Natural killer cell (primary cell): Measurements from ENCODE around the gene RYK. TPM values are rescaled to one million over a fixed set of nuclear protein-coding genes. Genes with fewer than 3 reads are reported as not detected.

ENCODE experiments used
- ATAC-seq, 3 donors: fragments of 150-1000 bp in 2 of 3; fragments of 200-7000 bp in 1 of 3; cut with Tn5 transposase; 1 replicate in 1 of 3; 2 replicates in 2 of 3; pipeline ENCODE4 v1.10.0; 2021; ENCODE audit warnings: mild to moderate bottlenecking in 2 of 3, moderate library complexity in 2 of 3
- DNase-seq, 2 donors: peaks; one replicate each; pipeline versions ENCODE4 v3.0.0 to v3.0.0-alpha.2; 2013 to 2021; ENCODE audit warnings: mixed read lengths in 1 of 2
- H3K27ac ChIP-seq: one replicate; pipeline ENCODE4 v1.5.1; 2013; ENCODE audit warnings: mild to moderate bottlenecking, low read length
- H3K27me3 ChIP-seq: one replicate; pipeline ENCODE4 v1.6.1; 2013; ENCODE audit warnings: low read length; ENCODE audit not compliant: control insufficient read depth, insufficient read depth
- H3K36me3 ChIP-seq: one replicate; pipeline ENCODE4 v1.6.1; 2013; ENCODE audit warnings: low read length; ENCODE audit not compliant: control insufficient read depth, insufficient read depth
- H3K4me1 ChIP-seq: one replicate; pipeline ENCODE4 v1.6.1; 2013; ENCODE audit warnings: low read length; ENCODE audit not compliant: control insufficient read depth, insufficient read depth
- H3K4me3 ChIP-seq: one replicate; pipeline ENCODE4 v1.5.1; 2013; ENCODE audit warnings: low read length
- H3K9me3 ChIP-seq: one replicate; pipeline ENCODE4 v1.6.1; 2013; ENCODE audit warnings: low read length; ENCODE audit not compliant: control insufficient read depth, insufficient read depth
- H3K27ac Mint-ChIP-seq, 2 donors: one replicate each; pipeline ENCODE4 v1.8.0; 2022; ENCODE audit warnings: mild to moderate bottlenecking in 2 of 2, mixed read lengths in 2 of 2, moderate library complexity in 1 of 2
- H3K27me3 Mint-ChIP-seq, 2 donors: one replicate each; pipeline ENCODE4 v1.8.0; 2022; ENCODE audit warnings: low read depth in 2 of 2, mixed read lengths in 2 of 2
- H3K36me3 Mint-ChIP-seq: one replicate; pipeline ENCODE4 v1.8.0; 2022; ENCODE audit warnings: mixed read lengths
- H3K4me1 Mint-ChIP-seq, 2 donors: one replicate each; pipeline ENCODE4 v1.8.0; 2022; ENCODE audit warnings: mixed read lengths in 2 of 2
- H3K4me3 Mint-ChIP-seq: one replicate; pipeline ENCODE4 v1.8.0; 2022; ENCODE audit warnings: mild to moderate bottlenecking, moderate library complexity, mixed read lengths
- H3K9me3 Mint-ChIP-seq, 2 donors: one replicate each; pipeline ENCODE4 v1.8.0; 2022; ENCODE audit warnings: mixed read lengths in 2 of 2
- CTCF ChIP-seq: fragments of 200-600 bp; IDR thresholded peaks from one replicate; pipeline ENCODE4 v1.8.0; 2022; ENCODE audit warnings: antibody characterized with exemption
- WGBS: methylation state at CpG from one replicate; pipeline ENCODE4 v1.1.7; 2013; ENCODE audit warnings: missing lambda C conversion rate; ENCODE audit not compliant: insufficient coverage; 5-methylcytosine and 5-hydroxymethylcytosine counted together
- intact Hi-C: fragments of 100-400 bp; cut with micrococcal nuclease; formaldehyde crosslinking; loops from one replicate; pipeline ENCODE4 v1.14.2; 2022
- total RNA-seq, 4 donors: library from RNA; stranded (reverse); fragments of 120-200 nt in 1 of 4; gene quantifications; one replicate each; pipeline versions ENCODE4 v1.2.3 to v1.2.4, GENCODE V29; 2013 to 2022

The RYK gene
- total RNA-seq, 3 donors from 2014 or later (not counting 1 experiment from before 2014, with no cell fraction given) = 56.7 to 69.5 (median 56.8) TPM

GRCh38 chr3:134249935-134250716 is 533 bp downstream of the RYK start:
- H3K27ac Mint-ChIP-seq = peak overlapping the region; percentile 84 to 94
- WGBS = under 1% methylated on average over 85 of the region's 85 CpGs
- peaks cover 17% of the 10 kb centered on the region for H3K4me1 ChIP-seq
- peak overlapping the region; percentile 93 for H3K4me3 Mint-ChIP-seq
- H3K36me3 ChIP-seq = no peaks in the 10 kb centered on the region
- DNase-seq = peak; percentile 42 to 72
- H3K4me3 ChIP-seq = peak overlapping the region; percentile 45
- no peaks in the 10 kb centered on the region for H3K9me3 Mint-ChIP-seq
- peak overlapping the region; percentile 63 for H3K27ac ChIP-seq
- intact Hi-C loops = loop anchor here (5.0 kb wide), 1 partner anchor 42 kb away; no protein-coding TSS in a partner anchor
- peaks cover 37 to 40% of the 10 kb centered on the region in 2 donors for H3K4me1 Mint-ChIP-seq
- no peaks in the 10 kb centered on the region for H3K36me3 Mint-ChIP-seq
- peak; percentile 52 to 65 (median 64) for ATAC-seq
- no peaks in the 10 kb centered on the region for H3K9me3 ChIP-seq
- no peaks in the 10 kb centered on the region for H3K27me3 ChIP-seq
- TF ChIP-seq CTCF = no peak
- H3K27me3 Mint-ChIP-seq = peaks cover 5 to 10% of the 10 kb centered on the region in 2 donors

- Mint-ChIP-seq H3K9me3 (no peaks in the 10 kb centered on the region), H3K4me3 (peak overlapping the region; percentile 93), H3K36me3 (no peaks in the 10 kb centered on the region), H3K27ac (peak overlapping the region; percentile 84 to 94), H3K4me1 (peaks cover 42 to 48% of the 10 kb centered on the region in 2 donors), H3K27me3 (peaks cover 2 to 3% of the 10 kb centered on the region in 2 donors)
- ATAC-seq (no peak), DNase-seq (no peak)
- WGBS = 7% methylated on average over 4 of the region's 4 CpGs
- no peak for TF ChIP-seq CTCF
- Histone ChIP-seq H3K4me1 (peaks cover 17% of the 10 kb centered on the region), H3K9me3 (no peaks in the 10 kb centered on the region), H3K27ac (peak overlapping the region; percentile 63), H3K27me3 (no peaks in the 10 kb centered on the region), H3K4me3 (peak overlapping the region; percentile 45), H3K36me3 (no peaks in the 10 kb centered on the region)
- intact Hi-C loops = no loop called here
Measured at GRCh38 chr3:134249296-134249841, 1.3 kb downstream of the RYK start.

- H3K36me3 ChIP-seq = no peaks in the 10 kb centered on the region
- Mint-ChIP-seq H3K9me3 (no peaks in the 10 kb centered on the region), H3K36me3 (no peaks in the 10 kb centered on the region), H3K27me3 (no peaks in the 10 kb centered on the region), H3K4me3 (no peak overlapping the region), H3K27ac (no peak overlapping the region), H3K4me1 (peaks cover 55 to 61% of the 10 kb centered on the region in 2 donors)
- intact Hi-C loops = no loop called here
- no peaks in the 10 kb centered on the region for H3K9me3 ChIP-seq
- H3K27me3 ChIP-seq = no peaks in the 10 kb centered on the region
- WGBS = 81% methylated on average over 2 of the region's 2 CpGs
- no peak overlapping the region for H3K27ac ChIP-seq
- H3K4me1 ChIP-seq = peaks cover 12% of the 10 kb centered on the region
- DNase-seq = no peak
- no peak for TF ChIP-seq CTCF
- no peak for ATAC-seq
- no peak overlapping the region for H3K4me3 ChIP-seq
Measured at GRCh38 chr3:134244921-134245320, 5.7 kb downstream of the RYK start.
